ENCODE results near the gene MTMR4. TPM values are rescaled to one million over a fixed set of nuclear protein-coding genes. Genes with fewer than 3 reads are reported as not detected.
"Not testable (repeated sequence)": the region's sequence is repeated elsewhere in the genome, so short reads cannot be mapped to it uniquely, and the experiment has no call there.

MTMR4 gene
- total and polyA plus RNA-seq, 4 donors: 17.2 to 70.1 (median 29.9) TPM

DNA sequence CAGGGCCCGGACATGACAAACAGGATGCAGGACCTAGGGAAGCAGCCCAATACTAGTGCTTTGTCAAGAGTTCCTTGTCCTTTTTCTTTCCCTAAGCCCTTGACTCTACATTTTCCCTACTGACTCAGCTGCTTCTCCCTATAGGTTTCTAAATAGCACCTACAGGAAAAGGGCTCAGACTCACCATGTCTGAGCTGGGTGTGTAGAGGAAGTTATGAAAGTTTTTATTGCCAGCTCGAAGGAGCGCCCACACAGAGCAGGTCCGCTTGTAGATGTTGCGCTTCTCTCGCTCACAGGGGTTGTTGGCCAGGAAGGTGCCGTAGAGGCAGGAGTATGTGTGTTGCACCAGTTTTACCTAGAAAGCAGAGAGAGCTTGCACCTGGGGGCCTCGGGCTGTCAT lies 10.6 kb downstream of the MTMR4 start:
- peaks cover 23 to 56% (median 51%) of the 10 kb centered on the region in 4 donors for H3K36me3 ChIP-seq (ENCODE audit: control insufficient read depth in 4 of 4, insufficient read depth in 3 of 4, low read depth in 1 of 4, low read length in 3 of 4)
- TF ChIP-seq, protein P1, sequence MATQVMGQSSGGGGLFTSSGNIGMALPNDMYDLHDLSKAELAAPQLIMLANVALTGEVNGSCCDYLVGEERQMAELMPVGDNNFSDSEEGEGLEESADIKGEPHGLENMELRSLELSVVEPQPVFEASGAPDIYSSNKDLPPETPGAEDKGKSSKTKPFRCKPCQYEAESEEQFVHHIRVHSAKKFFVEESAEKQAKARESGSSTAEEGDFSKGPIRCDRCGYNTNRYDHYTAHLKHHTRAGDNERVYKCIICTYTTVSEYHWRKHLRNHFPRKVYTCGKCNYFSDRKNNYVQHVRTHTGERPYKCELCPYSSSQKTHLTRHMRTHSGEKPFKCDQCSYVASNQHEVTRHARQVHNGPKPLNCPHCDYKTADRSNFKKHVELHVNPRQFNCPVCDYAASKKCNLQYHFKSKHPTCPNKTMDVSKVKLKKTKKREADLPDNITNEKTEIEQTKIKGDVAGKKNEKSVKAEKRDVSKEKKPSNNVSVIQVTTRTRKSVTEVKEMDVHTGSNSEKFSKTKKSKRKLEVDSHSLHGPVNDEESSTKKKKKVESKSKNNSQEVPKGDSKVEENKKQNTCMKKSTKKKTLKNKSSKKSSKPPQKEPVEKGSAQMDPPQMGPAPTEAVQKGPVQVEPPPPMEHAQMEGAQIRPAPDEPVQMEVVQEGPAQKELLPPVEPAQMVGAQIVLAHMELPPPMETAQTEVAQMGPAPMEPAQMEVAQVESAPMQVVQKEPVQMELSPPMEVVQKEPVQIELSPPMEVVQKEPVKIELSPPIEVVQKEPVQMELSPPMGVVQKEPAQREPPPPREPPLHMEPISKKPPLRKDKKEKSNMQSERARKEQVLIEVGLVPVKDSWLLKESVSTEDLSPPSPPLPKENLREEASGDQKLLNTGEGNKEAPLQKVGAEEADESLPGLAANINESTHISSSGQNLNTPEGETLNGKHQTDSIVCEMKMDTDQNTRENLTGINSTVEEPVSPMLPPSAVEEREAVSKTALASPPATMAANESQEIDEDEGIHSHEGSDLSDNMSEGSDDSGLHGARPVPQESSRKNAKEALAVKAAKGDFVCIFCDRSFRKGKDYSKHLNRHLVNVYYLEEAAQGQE (IDR thresholded peaks at IDR 0.05): no peak
- TF ChIP-seq, protein P2, sequence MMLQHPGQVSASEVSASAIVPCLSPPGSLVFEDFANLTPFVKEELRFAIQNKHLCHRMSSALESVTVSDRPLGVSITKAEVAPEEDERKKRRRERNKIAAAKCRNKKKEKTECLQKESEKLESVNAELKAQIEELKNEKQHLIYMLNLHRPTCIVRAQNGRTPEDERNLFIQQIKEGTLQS (IDR thresholded peaks at IDR 0.05): no peak
- TF ChIP-seq, protein P3, sequence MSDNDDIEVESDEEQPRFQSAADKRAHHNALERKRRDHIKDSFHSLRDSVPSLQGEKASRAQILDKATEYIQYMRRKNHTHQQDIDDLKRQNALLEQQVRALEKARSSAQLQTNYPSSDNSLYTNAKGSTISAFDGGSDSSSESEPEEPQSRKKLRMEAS (IDR thresholded peaks at IDR 0.05): no peak
- TF ChIP-seq JUND (IDR thresholded peaks at IDR 0.05) (no peak), GABPA (IDR thresholded peaks at IDR 0.05 in 1 of 2, conservative IDR thresholded peaks at IDR 0.05 in 1 of 2) (no peak), RAD21 (IDR thresholded peaks at IDR 0.05) (no peak), NR2F2 (IDR thresholded peaks at IDR 0.05) (no peak), RXRA (IDR thresholded peaks at IDR 0.05) (no peak), SP1 (IDR thresholded peaks at IDR 0.05) (no peak), HNF4G (IDR thresholded peaks at IDR 0.05) (no peak), FOXA2 (IDR thresholded peaks at IDR 0.05) (no peak), EGR1 (IDR thresholded peaks at IDR 0.05; ENCODE audit: low read depth in 2 of 2) (no peak), FOXA1 (IDR thresholded peaks at IDR 0.05) (no peak), TAF1 (conservative IDR thresholded peaks at IDR 0.05) (no peak), HNF4A (conservative IDR thresholded peaks at IDR 0.05) (no peak), YY1 (IDR thresholded peaks at IDR 0.05) (no peak)
- TF ChIP-seq, protein P4, sequence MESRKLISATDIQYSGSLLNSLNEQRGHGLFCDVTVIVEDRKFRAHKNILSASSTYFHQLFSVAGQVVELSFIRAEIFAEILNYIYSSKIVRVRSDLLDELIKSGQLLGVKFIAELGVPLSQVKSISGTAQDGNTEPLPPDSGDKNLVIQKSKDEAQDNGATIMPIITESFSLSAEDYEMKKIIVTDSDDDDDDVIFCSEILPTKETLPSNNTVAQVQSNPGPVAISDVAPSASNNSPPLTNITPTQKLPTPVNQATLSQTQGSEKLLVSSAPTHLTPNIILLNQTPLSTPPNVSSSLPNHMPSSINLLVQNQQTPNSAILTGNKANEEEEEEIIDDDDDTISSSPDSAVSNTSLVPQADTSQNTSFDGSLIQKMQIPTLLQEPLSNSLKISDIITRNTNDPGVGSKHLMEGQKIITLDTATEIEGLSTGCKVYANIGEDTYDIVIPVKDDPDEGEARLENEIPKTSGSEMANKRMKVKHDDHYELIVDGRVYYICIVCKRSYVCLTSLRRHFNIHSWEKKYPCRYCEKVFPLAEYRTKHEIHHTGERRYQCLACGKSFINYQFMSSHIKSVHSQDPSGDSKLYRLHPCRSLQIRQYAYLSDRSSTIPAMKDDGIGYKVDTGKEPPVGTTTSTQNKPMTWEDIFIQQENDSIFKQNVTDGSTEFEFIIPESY (IDR thresholded peaks at IDR 0.05): no peak
- TF ChIP-seq, protein P5, sequence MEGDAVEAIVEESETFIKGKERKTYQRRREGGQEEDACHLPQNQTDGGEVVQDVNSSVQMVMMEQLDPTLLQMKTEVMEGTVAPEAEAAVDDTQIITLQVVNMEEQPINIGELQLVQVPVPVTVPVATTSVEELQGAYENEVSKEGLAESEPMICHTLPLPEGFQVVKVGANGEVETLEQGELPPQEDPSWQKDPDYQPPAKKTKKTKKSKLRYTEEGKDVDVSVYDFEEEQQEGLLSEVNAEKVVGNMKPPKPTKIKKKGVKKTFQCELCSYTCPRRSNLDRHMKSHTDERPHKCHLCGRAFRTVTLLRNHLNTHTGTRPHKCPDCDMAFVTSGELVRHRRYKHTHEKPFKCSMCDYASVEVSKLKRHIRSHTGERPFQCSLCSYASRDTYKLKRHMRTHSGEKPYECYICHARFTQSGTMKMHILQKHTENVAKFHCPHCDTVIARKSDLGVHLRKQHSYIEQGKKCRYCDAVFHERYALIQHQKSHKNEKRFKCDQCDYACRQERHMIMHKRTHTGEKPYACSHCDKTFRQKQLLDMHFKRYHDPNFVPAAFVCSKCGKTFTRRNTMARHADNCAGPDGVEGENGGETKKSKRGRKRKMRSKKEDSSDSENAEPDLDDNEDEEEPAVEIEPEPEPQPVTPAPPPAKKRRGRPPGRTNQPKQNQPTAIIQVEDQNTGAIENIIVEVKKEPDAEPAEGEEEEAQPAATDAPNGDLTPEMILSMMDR (IDR thresholded peaks at IDR 0.05; ENCODE audit: low read depth, low read length, missing input control): no peak
- DNase-seq (ENCODE audit: low spot score): no peak
- H3K9ac ChIP-seq (ENCODE audit: low read depth in 1 of 2, low read length in 2 of 2): no peak overlapping the region
- H3K27ac ChIP-seq (ENCODE audit: low read depth in 1 of 2, low read length in 2 of 2): no peak overlapping the region
- H3K4me3 ChIP-seq (ENCODE audit: low read depth in 1 of 3, low read length in 3 of 3): no peak overlapping the region
- 91% methylated on average over 8 of the region's 8 CpGs for WGBS
- H3K4me1 ChIP-seq (ENCODE audit: control insufficient read depth in 4 of 4, insufficient read depth in 4 of 4, low read length in 3 of 4): peaks cover 4 to 22% (median 12%) of the 10 kb centered on the region in 4 donors
- H3K9me3 ChIP-seq (ENCODE audit: control insufficient read depth in 4 of 4, low read length in 3 of 4): no peaks in the 10 kb centered on the region
- no peaks in the 10 kb centered on the region for H3K27me3 ChIP-seq (ENCODE audit: control insufficient read depth in 4 of 4, insufficient read depth in 4 of 4, low read length in 3 of 4)

DNA sequence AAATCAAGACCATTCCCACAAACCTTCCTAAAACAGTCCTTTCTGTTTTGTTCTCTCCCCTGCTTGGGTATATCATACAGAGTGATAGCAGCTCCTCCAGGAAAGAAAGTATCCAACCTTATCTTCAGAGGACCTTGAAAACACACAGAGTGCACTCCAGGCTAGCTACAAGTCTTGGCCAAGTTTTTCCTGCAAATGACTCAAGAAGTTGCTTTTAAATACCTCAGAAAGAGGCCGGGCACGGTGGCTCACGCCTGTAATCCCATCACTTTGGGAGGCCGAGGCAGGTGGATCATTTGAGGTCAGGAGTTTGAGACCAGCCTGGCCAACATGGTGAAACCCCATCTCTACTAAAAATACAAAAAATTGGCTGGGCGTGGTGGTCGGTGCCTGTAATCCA lies 11.3 kb downstream of the MTMR4 start:
- not testable (repeated sequence) for H3K9ac ChIP-seq (ENCODE audit: low read depth in 1 of 2, low read length in 2 of 2); H3K4me3 ChIP-seq (ENCODE audit: low read depth in 1 of 3, low read length in 3 of 3); DNase-seq (ENCODE audit: low spot score); H3K27me3 ChIP-seq (ENCODE audit: control insufficient read depth in 4 of 4, insufficient read depth in 4 of 4, low read length in 3 of 4); H3K9me3 ChIP-seq (ENCODE audit: control insufficient read depth in 4 of 4, low read length in 3 of 4); H3K27ac ChIP-seq (ENCODE audit: low read depth in 1 of 2, low read length in 2 of 2)
- WGBS: 93% methylated on average over 6 of the region's 6 CpGs
- H3K36me3 ChIP-seq (ENCODE audit: control insufficient read depth in 4 of 4, insufficient read depth in 3 of 4, low read depth in 1 of 4, low read length in 3 of 4): peaks cover 19 to 54% (median 53%) of the 10 kb centered on the region in 4 donors
- peaks cover 1 to 15% (median 5%) of the 10 kb centered on the region in 4 donors for H3K4me1 ChIP-seq (ENCODE audit: control insufficient read depth in 4 of 4, insufficient read depth in 4 of 4, low read length in 3 of 4)
